GM19324 (cell line): ENCODE results near the gene TTLL8.

Experiments
- ATAC-seq: cut with Tn5 transposase; IDR thresholded peaks from one replicate; pipeline ENCODE4 v1.9.1; 2021; ENCODE audit warnings: mild to moderate bottlenecking, moderate library complexity; ENCODE audit not compliant: unreplicated experiment, low FRiP score

Gene TTLL8

DNA sequence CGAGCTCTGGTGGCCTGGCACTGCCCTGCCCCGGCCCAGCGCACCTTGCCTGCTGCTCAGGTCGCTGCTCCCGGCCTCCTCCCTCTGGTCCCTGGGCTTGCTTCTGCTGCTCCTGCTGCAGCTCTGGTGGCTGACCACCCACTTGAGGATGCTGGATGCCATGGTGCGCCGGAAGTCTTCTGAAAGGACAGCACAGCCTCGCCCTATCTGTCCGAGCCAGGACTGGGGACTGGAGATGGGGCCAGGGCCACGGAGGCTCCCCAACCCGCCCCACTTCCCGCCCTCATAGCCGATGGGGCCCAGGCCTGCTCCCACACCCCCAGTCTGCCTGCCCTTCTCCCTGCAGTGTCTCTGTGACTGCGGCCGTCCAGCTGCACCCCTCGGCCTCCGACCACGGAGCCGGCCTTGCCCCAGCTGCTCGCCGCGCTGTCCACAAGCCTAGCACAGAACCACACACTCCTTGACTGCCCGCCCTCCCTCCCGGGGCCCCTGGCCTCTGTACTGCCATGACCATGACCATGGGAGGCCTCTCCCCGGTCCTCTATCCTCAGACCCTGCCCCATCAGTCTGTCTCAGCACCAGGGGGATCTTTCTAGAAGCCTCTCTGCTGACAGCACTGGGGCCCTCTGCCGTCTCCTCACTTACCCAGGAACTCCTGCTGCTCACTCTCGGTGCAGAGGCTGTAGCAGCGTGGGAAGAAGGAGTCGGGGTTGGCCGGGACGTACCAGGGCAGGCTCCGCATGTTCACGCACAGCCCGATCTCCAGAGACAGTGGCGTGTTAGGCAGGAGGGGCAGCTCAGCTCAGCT is 12.7 kb downstream of the TTLL8 start:
- no peak for ATAC-seq

DNA sequence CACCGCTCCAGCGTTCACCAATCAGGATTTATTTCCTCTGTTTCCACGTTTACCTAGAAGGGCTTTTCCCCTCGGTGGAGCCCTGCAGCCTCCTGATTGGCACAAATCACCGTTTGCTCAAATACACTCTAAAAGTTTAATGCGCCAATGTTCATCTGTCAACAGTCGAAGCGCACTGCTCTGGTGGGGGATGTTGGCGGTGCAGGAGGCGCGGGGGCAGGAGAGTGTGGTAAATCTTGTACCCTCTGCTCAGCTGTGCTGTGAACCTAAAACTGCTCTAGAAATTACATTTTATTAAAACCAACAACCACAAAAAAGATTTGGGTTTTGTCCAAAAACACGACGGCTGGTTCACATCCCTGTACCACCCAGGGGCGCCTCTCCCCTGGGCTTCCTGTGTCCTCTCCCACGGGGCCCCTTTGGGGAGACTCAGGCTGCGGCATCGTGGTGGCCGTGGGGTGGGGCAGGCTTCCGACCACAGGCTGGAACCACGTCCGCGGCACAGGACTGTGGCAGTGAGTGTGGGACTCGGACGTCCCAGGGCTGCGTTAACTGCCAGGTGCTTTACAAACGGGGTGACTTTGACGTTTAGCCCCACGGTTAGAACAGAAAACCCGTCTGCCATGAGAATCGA is 13.5 kb downstream of the TTLL8 start:
- ATAC-seq = no peak

DNA sequence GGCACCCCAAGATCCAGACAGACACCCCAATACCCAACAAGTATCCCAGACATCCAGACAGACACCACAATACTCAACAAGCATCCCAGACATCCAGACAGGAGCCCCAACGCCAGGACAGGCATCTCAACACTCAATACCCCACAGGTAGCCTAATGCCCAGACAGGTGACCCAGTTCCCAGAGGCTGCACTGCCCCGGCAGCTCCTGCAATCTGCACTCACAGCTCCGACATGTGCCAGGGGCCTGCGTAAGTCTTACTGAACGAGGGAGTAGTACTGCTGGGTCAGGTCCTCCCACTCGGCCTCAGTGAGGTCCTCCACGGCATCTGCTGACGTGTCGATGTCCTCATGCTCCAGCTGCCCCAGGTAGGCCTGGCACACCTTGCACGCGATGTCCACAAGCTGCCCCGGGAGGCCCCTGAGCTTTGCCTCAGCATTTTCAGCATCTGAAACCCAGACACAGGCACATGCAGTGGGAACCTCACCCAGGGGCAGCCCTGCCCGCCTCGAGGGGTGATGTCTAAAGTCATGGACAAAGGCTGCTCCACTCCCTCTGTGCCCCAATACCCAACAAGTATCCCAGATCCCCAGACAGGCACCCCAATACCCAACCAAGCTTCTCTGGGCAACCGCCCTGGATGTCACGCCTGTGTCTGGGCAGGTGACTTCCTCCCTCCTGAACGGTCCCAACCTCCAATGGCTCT is 16.6 kb downstream of the TTLL8 start:
- ATAC-seq = no peak

DNA sequence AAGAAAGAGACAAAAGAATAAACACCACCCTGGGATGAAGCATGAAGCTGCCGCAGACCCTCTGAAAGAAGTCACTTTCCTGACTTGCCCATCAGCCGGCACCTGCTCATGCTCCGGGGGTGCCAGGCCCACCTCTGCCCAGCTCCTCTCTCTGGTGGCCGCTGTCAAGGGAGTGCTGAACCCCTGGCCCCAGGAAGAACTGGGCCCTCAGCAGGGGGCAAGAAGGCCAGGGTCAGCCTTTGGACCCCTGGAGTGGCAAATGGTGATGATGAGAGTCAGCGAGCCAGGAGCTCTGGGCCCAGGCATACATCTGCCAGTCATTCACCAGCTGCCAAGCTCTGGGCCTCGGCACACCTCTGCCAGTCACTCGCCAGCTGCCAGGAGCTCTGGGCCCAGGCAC is 17.4 kb downstream of the TTLL8 start:
- no peak for ATAC-seq

DNA sequence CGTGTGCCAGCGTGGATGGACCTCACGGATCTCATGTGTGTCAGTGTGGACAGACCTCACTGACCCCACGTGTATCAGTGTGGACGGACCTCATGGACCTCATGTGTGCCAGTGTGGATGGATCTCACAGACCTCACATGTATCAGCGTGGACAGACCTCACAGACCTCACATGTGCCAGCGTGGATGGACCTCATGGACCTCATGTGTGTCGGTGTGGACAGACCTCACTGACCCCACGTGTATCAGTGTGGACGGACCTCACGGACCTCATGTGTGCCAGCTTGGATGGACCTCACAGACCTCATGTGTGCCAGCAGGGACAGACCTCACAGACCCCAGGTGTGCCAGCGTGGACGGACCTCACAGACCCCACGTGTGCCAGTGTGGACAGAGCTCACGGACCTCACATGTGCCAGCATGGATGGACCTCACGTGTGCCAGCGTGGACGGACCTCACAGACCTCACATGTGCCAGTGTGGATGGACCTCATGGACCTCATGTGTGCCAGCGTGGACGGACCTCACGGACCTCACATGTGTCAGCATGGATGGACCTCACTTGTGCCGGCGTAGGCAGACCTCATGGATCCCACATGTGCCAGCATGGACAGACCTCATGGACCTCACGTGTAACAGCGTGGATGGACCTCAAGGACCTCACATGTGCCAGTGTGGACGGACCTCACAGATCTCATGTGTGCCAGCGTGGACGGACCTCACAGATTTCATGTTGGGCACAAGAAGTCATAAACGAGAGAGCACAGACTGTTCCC is 18.2 kb downstream of the TTLL8 start:
- no peak for ATAC-seq

DNA sequence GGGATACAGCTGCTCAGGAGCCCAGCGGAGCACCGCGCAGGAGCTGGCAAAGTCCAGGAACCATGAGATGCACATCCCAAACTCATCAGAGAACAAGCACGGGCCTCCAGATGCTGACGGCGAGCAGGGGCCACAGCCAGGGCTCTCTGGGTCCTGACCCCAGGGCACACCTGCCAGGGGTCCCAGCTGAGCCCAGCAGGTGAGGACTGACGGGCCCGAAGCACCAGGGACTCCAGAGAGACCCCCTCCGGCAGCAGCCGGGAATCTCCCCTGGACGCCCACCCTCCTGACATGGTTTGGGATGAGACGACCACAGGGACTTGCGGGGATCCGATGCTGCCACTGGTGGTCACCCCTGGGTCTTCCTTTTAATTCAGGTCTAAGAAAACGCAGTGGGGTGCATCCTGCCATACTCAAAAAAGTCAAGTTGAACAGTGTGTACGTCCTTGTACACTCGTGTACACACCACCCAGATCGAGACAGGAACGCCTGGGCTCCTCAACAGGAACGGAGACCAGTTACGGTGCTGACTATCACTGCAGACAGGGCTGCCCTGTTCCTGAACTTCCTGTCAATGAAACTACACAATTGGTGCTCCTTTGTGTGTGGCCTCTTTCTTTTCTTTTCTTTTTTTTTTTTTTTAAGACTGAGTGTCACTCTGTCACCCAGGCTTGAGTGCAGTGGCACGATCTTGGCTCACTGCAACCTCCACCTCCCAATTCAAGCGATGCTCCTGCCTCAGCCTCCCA is 21.9 kb downstream of the TTLL8 start:
- ATAC-seq = no peak

DNA sequence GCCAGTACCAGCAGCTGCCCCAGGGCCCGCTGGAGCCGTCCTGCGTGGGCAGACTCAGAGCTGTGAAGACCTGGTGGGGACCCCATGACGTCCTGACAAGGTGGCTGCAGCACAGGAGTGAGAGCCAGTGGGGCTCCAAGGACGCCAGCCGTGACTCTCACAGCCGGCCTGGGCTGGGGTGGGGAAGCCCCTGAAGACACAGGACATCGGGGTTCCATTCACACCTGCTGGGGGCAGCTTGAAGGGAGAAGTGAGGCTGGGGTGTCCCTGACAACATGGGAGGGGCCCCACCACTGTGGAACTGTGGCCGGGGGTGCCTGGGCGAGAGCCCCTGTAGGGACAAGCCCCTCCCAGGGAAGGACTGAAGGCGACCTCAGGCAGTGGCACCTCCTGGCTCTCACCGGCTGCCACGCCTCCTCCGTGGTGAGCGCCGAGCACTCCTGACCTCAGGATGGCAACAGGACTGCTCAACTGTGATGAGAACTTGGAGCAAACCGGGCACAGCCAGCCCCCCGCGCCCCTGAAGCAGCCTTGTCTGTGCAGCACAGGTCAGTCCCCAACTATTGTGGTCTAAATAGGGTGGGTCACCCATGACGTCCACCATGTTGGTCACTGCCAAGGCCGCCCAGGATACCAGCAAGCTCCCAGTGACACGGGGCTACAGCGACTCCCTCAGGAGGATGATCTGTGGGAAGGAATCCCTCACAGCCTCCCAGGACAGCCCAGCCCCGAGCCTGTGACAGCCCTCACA is 22.8 kb downstream of the TTLL8 start:
- ATAC-seq = no peak

DNA sequence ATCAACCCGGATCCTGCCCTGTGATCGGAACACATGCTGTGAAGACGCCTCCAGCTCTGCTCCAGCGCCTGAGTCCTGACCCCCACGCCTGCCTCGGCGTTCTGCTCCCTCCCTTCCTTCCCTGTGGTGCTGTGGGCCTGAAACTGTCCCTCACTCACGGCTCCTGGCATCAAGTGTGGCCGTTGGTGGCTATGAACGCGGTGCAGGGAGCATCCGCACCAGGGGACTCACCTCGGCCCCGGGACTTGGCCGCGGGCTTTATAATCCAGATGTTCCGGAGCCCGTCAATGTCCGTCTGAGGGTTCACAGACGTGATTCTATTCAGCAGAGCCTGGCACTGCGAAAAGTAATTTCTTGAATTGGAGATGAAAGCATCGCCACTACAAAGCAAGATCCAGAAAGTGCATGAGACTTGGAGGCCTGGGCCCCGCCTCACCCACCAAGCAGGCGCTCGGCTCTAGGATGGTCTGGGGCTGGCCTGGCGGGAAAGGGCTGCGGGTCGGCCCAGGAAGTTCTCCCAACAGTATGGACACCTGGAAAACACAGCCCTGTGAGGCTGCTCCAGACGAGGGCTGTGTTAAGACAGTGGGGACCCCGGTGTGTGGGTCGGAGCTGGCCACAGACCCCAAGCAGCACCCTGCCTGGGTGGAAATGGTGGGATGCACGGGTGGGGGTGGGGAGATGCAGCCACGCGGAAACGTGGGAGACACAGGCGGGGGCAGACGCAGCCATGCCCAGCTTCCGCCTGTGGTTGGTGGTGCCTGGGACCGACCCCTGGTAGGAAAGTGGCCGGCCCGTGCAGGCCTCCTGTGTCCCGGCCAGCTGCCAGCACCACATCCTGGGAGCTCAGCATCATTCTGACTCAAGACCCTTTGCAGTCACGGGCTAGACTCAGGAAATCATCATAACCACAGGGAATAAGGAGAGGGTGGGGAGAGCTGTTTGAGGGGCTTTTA is 23.7 kb downstream of the TTLL8 start:
- no peak for ATAC-seq

DNA sequence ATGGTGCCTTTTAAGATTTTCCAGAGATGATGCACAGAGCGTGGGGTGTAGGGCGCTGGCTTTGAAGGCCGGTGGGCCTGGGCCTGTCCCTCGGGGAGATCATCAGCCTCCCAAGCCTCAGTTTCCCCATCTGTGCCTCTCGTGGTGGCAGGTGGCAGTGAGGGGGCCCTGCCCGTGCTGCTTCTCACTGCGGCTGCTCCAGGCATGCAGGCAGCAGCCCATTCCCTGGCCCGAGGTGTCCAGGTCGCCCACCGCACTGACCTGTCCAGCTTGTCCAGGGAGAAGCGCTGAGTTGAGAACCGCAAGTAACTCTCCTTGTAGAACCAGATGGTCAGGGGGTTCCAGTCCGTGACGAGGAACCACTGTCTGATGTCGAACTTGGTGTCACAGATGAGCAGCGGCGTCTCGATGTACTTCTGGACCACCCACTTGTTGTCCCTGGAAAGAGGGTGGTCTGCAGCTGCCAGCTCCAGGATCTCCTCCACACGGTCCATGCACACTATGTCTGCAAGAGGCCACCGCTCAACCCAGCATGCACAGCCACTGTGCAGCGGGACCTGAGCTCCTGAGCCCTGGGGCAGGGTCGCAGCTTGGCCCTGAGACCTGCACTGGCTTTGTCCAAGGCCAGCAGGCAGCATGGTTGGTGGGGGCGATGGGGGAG is 25.0 kb downstream of the TTLL8 start:
- ATAC-seq = no peak

DNA sequence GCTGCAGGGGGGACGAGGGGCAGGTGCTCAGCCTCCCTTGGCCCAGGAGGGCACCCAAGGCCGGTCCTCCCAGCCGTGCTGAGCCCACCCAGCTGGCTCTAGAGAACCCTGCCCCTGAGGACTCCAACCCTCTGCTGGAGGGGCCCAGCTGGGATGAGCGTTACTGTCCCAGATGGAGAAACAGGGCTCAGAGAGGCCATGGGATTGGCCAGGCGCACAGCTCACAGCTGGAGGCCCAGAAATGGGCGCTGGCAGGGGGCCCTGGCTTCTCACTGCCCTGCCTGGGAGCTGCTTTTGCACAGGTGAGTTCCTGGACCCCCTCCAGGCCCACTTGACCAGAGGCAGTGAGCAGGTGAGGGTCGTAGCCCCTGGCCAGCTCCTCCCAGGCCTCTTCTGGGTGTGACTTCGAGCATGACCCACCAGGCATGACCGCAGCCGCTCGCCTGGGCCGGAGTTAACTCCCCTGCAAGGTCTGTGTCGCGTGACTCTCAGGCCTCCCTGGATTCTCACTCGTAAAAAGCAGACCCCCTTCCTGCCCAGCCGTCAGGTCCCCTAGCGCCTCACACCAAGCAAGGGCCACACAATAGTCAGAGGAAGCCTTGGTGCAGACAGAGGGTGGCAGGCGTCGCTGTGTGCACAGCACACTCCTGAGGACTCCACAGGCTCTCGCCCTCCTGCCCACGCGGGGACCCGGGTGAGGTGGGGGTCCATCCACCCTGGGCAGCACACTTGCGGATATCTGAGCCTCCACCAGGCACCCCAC is 25.8 kb downstream of the TTLL8 start:
- ATAC-seq = no peak

DNA sequence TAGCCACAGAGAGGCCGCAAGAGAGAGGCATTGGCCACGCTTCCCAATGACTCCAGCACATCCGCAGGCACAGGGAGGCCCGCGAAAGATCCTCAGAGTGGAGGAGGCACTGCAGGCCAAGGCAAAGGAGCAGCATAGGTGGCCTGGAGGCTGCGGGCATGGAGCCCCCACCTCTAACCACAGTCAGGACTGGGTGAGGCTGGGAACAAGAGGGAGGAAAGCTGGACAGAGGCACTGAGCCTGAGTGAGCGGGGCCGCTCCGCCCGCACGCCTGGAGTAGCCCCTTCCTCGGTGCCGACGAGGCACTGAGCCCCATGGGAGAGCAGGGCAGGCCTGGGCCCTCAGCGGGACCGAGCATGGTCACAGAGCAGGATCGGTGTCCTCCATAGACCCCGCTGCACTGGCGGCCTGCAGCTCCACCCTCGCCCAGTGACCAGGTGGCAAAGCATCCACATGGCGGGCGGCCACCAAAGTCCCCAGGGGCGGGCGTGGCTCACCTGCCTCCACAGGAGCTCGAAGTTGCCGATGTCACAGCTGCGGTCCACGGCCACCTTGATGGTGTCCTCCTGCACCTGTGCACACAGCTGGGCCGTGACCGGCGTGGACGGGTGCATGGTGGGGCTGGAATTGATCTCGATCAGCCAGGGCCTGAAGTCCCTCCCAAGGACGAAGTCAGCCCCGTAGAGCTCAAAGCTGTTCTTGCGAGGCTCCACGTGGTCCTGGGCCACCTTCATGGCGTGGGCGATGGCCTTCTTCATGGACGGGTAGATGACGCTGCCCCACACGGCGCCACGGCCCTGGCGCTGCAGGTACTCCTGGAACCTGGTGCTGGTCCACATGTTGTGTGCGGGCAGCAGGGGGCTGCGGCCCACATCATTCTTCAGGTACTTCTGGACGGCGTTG is 26.7 kb downstream of the TTLL8 start:
- no peak for ATAC-seq

DNA sequence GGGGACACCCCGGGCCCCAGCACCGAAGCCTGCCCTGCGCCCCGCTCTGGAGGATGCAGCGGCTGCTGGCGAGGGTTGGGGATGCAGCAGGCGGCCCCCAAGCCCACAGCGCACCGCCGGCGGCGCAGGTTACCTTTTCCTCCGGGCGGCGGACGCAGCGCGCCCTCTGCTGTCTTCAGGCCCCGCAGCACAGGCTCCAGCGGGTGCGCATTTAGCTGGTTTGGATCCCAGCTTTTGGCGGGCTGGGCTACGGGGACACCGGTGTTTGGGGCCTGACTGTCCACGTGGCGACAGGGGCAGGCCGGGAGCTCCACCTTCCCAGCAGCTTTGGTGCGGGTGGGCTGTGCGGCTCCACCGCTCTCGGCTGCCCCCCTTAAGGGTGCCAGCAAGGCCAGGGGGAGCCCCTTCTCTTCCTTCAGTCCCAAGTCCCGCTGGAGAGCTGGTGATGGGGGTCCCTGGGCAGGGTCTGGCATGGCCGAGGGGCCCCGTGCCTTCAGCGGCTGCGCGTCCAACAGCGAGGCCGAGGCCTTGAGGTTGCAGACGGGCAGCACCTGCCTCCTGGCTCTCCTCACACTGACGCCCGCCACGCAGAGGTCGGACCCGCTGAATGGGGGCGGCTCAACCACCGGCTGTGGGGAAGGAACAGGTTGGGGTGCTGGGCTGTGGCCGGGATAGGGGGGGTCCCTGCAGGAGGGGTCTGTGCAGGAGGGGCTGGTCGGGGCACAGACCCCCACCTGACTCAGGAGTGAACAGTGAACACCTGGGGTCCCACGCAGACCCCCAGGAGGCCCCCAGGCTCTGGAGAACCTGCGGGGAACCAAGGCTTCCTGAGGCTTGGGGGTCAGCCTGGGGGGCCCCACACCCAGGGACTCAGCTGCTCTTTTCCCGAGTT is 27.6 kb downstream of the TTLL8 start:
- no peak for ATAC-seq

DNA sequence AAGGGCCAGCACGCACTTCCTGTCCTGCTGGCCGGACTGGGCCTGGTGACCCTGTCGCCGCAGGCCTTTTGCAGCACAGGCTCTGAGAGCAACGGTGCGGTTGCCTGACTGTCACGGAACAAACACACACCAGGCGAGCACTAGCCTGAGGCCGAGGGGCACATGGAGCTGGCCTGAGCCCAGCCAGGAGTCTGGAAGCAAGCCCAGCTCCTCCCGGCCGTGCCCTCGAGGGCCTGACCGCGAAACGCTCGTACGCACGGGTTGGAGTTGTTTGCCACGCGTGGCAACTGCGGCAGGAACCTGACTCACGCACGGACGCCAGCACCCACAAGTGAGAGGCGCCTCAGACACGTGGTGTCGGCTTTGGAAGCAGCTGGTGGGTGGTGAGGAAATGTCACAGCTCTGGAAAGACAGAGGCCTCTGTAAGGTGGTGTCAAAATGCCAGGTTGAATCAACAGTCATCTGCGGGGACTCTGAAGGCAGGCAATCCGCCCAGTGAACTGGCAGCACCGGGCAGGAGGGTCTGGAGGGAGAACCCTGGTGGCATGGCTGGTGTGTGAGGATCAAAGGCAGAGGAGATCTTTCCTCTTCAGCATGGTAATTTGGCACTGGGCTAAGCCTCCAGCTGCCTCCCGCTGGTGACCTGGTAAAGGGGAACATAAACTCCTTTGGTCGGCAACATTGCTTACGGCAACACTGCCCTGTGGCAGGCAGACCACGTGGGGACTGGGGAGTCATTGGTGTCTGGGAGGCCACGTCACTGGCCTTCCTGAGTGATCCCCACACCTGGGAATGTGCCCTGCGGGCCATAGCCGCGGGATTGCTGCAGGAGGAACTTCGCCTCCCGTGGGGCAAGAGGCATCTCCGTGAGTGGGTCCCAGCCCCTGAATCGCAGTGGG is 30.2 kb downstream of the TTLL8 start:
- ATAC-seq = no peak

DNA sequence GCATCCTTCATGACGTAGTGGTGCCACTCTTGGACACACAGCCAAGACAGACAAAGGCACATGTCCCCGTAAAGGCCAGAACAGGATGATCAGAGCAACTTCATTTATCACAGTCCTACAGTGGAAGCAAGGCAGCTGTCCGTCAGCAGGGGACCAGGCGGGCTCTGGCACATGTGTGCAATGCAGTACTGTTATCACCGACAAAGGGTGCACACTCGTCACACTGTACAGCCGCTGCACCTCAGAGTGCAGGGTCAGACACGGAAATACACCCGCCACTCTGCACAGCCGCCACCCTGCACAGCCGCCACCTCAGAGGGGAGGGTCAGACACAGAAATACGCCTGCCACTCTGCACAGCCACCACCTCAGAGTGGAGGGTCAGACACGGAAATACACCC is 32.1 kb downstream of the TTLL8 start:
- ATAC-seq = no peak
